Measurements from ENCODE around the gene EPS15. TPM values are rescaled to one million over a fixed set of nuclear protein-coding genes. Genes with fewer than 3 reads are reported as not detected.

Gene EPS15
- total RNA-seq, 1 donor from 2014 or later = 42.0 TPM

DNA sequence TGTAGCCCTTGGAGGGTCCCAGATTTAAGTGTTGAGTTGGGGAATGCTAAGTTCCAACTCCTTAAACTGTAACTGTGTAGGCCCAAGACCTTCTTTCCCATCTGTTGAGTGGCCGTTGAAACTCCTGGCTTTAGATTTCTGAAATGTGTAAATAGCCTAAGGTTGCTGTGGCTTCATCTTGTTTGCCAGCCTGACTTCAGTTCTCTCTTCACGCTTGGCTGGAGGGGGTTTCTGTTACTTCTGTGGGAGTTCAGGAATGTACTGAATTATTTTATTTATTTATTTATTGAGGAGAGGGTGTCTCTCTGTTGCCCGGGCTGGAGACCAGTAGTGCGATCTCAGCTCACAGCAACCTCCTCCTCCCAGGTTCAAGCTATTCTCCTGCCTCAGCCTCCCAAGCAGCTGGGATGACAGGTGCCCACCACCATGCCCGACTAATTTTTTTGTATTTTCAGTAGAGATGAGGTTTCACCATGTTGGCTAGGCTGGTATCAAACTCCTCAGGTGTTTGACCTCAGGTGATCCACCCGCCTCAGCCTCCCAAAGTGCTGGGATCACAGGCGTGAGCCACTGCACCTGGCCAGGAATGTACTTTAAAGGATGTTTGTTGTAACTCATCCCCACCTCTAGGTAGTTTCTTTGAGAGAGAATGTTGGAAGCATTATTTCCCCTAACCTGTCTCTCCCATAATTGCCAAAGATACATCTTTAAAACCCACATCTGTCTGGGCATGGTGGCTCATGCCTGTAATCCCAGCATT lies 194.6 kb downstream of the EPS15 start:
- peaks cover 11% of the 10 kb centered on the region for H3K27me3 Mint-ChIP-seq (ENCODE audit: insufficient read depth, low read depth)
- DNase-seq (ENCODE audit: low spot score) = no peak

GRCh38 chr1:51323778-51324177 lies 195.3 kb downstream of the EPS15 start:
- Histone ChIP-seq H3K27ac (no peak overlapping the region), H2AFZ (replicated peaks) (no peak overlapping the region), H3K9ac (no peak overlapping the region), H3F3A (ENCODE audit: low read depth) (no peaks in the 10 kb centered on the region), H4K20me1 (ENCODE audit: low read depth) (no peaks in the 10 kb centered on the region), H3K36me3 (no peaks in the 10 kb centered on the region), H3K9me3 (ENCODE audit: low read depth) (no peaks in the 10 kb centered on the region), H3K4me1 (no peaks in the 10 kb centered on the region), H3K4me2 (no peak overlapping the region), H3K27me3 (peaks cover 2% of the 10 kb centered on the region), H3K79me2 (ENCODE audit: low read depth) (no peaks in the 10 kb centered on the region), H3K4me3 (no peak overlapping the region)
- Mint-ChIP-seq H3K4me1 (peaks cover 3% of the 10 kb centered on the region), H3K27me3 (ENCODE audit: insufficient read depth, low read depth) (peaks cover 6% of the 10 kb centered on the region), H3K36me3 (no peaks in the 10 kb centered on the region), H3K27ac (no peak overlapping the region), H3K9me3 (no peaks in the 10 kb centered on the region), H3K4me3 (no peak overlapping the region)
- no peak for DNase-seq (ENCODE audit: low spot score)
- no peak for TF ChIP-seq CTCF (IDR thresholded peaks at IDR 0.05)
- TF ChIP-seq EZH2 (IDR thresholded peaks at IDR 0.05) = no peak
- no peak for TF ChIP-seq EZH2phosphoT487 (IDR thresholded peaks at IDR 0.05)

More for the DNA sequence above, 194.6 kb downstream of the EPS15 start:
- TF ChIP-seq EZH2phosphoT487 (IDR thresholded peaks at IDR 0.05) = no peak
- TF ChIP-seq EZH2 (IDR thresholded peaks at IDR 0.05) = no peak
- no peak for TF ChIP-seq CTCF (IDR thresholded peaks at IDR 0.05)
- Histone ChIP-seq H3K36me3 (no peaks in the 10 kb centered on the region), H3F3A (ENCODE audit: low read depth) (no peaks in the 10 kb centered on the region), H3K9me3 (ENCODE audit: low read depth) (no peaks in the 10 kb centered on the region), H3K27me3 (peaks cover 8% of the 10 kb centered on the region), H3K4me3 (no peak overlapping the region), H3K4me1 (no peaks in the 10 kb centered on the region), H3K9ac (no peak overlapping the region), H3K4me2 (no peak overlapping the region), H3K27ac (no peak overlapping the region), H4K20me1 (ENCODE audit: low read depth) (no peaks in the 10 kb centered on the region), H2AFZ (replicated peaks) (no peak overlapping the region), H3K79me2 (ENCODE audit: low read depth) (no peaks in the 10 kb centered on the region)
- Mint-ChIP-seq H3K4me3 (no peak overlapping the region), H3K9me3 (no peaks in the 10 kb centered on the region), H3K4me1 (peaks cover 3% of the 10 kb centered on the region), H3K27ac (no peak overlapping the region), H3K36me3 (no peaks in the 10 kb centered on the region)

DNA sequence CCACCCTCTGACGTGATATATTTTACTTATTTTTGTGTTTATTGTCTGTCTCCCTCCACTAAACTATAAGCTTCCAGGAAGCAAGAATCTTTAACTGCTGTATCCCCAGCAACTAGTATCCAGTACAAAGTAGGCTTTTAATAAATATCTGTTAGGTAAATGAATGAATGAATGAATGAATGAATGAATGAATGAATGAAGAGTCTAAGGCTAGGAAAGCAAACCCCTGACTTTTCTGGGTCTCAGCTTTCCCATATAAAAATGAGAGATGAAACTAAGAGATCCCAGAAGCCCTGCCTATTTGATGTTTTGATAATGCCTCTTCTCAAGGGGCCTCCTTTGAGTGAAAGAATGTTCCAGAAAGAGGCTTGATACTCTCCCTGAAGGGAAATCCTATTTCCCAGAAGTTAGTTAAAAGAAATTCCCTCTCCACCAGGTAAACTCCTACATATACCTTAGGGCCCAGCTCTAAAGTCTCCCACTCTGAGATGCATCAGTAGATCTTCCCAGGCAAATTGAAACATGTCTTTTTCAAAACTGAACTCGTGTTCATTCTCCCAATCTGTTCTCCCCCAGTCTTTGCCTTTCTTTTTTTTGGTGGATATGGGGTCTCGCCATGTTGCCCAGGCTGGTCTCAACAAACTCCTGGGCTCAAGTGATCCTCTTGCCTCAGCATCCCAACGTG lies 196.5 kb downstream of the EPS15 start:
- H3K4me2 ChIP-seq = no peak overlapping the region
- H3K4me1 Mint-ChIP-seq = peaks cover 3% of the 10 kb centered on the region
- DNase-seq (ENCODE audit: low spot score) = no peak
- no peaks in the 10 kb centered on the region for H3K36me3 Mint-ChIP-seq
- H3K36me3 ChIP-seq = no peaks in the 10 kb centered on the region
- H3K27me3 Mint-ChIP-seq (ENCODE audit: insufficient read depth, low read depth) = peaks cover 6% of the 10 kb centered on the region
- H3K79me2 ChIP-seq (ENCODE audit: low read depth) = no peaks in the 10 kb centered on the region
- no peak for TF ChIP-seq EZH2phosphoT487 (IDR thresholded peaks at IDR 0.05)
- no peak for TF ChIP-seq EZH2 (IDR thresholded peaks at IDR 0.05)
- no peak for TF ChIP-seq CTCF (IDR thresholded peaks at IDR 0.05)
- no peak overlapping the region for H2AFZ ChIP-seq (replicated peaks)
- H3K9ac ChIP-seq = no peak overlapping the region
- no peak overlapping the region for H3K27ac ChIP-seq
- H3F3A ChIP-seq (ENCODE audit: low read depth) = no peaks in the 10 kb centered on the region
- no peaks in the 10 kb centered on the region for H3K4me1 ChIP-seq
- H3K27me3 ChIP-seq = no peaks in the 10 kb centered on the region
- H3K9me3 ChIP-seq (ENCODE audit: low read depth) = no peaks in the 10 kb centered on the region
- H3K4me3 Mint-ChIP-seq = no peak overlapping the region
- H3K27ac Mint-ChIP-seq = no peak overlapping the region
- H3K9me3 Mint-ChIP-seq = no peaks in the 10 kb centered on the region
- no peak overlapping the region for H3K4me3 ChIP-seq
- H4K20me1 ChIP-seq (ENCODE audit: low read depth) = no peaks in the 10 kb centered on the region

Measured in neural progenitor cell (in vitro differentiated cells).